HTR-8/SVneo (cell line): ENCODE results near the gene AFF2.
"Not testable (repeated sequence)": the region's sequence is repeated elsewhere in the genome, so short reads cannot be mapped to it uniquely, and the experiment has no call there.

Source experiments
- DNase-seq: peaks from one replicate; pipeline ENCODE4 v3.0.0; 2011; ENCODE audit warnings: low spot score, mixed read lengths; ENCODE audit not compliant: insufficient read length
- FAIRE-seq: peaks from 2 replicates; lab custom pipeline; 2011; peaks lifted over from hg19 to GRCh38; lab: Jason Lieb, UNC

The AFF2 gene

GRCh38 chrX:148628621-148629020 is 128.2 kb downstream of the AFF2 start:
- FAIRE-seq (no peak), DNase-seq (no peak)

- FAIRE-seq (no peak), DNase-seq (no peak)
These were observed 129.0 kb downstream of the AFF2 start for GRCh38 chrX:148629434-148629833.

- DNase-seq (no peak), FAIRE-seq (no peak)
These were observed 132.0 kb downstream of the AFF2 start for GRCh38 chrX:148632444-148632843.

GRCh38 chrX:148633218-148633908 is 132.9 kb downstream of the AFF2 start:
- FAIRE-seq, result no peak

GRCh38 chrX:148634591-148634990 is 134.2 kb downstream of the AFF2 start:
- FAIRE-seq, result no peak
- no peak for DNase-seq

More at GRCh38 chrX:148633218-148633908, 132.9 kb downstream of the AFF2 start:
- no peak for DNase-seq

GRCh38 chrX:148643460-148643859 is 143.0 kb downstream of the AFF2 start:
- DNase-seq, result no peak
- no peak for FAIRE-seq

GRCh38 chrX:148647651-148648050 is 147.2 kb downstream of the AFF2 start:
- FAIRE-seq (no peak), DNase-seq (no peak)

- DNase-seq, result no peak
- no peak for FAIRE-seq
These were observed 148.9 kb downstream of the AFF2 start for GRCh38 chrX:148649145-148649795.

GRCh38 chrX:148658115-148658730 is 157.8 kb downstream of the AFF2 start:
- DNase-seq (no peak), FAIRE-seq (no peak)

GRCh38 chrX:148659481-148659880 is 159.1 kb downstream of the AFF2 start:
- FAIRE-seq (no peak), DNase-seq (no peak)

GRCh38 chrX:148661035-148661434 is 160.6 kb downstream of the AFF2 start:
- DNase-seq (no peak), FAIRE-seq (no peak)

GRCh38 chrX:148662014-148662413 is 161.6 kb downstream of the AFF2 start:
- FAIRE-seq (no peak), DNase-seq (no peak)

- DNase-seq (no peak), FAIRE-seq (no peak)
These were observed 163.8 kb downstream of the AFF2 start for GRCh38 chrX:148664171-148664570.

GRCh38 chrX:148664995-148665394 is 164.6 kb downstream of the AFF2 start:
- no peak for DNase-seq
- no peak for FAIRE-seq

- not testable (repeated sequence) for FAIRE-seq, DNase-seq
These were observed 168.8 kb downstream of the AFF2 start for GRCh38 chrX:148669175-148669574.

GRCh38 chrX:148670277-148670676 is 169.9 kb downstream of the AFF2 start:
- no peak for FAIRE-seq
- no peak for DNase-seq

- no peak for FAIRE-seq
- no peak for DNase-seq
These were observed 172.1 kb downstream of the AFF2 start for GRCh38 chrX:148672517-148672916.

- FAIRE-seq (no peak), DNase-seq (no peak)
These were observed 181.2 kb downstream of the AFF2 start for GRCh38 chrX:148681605-148682004.

- no peak for DNase-seq
- no peak for FAIRE-seq
These were observed 181.8 kb downstream of the AFF2 start for GRCh38 chrX:148682206-148682605.

- no peak for DNase-seq
- no peak for FAIRE-seq
These were observed 191.0 kb downstream of the AFF2 start for GRCh38 chrX:148691456-148691855.

GRCh38 chrX:148695255-148695654 is 194.8 kb downstream of the AFF2 start:
- no peak for FAIRE-seq
- no peak for DNase-seq
